HEK293 (cell line): Measurements from ENCODE around the gene CRK.

Experiments used
- CTCF ChIA-PET: fragments of 350-600 bp; formaldehyde crosslinking; extraction: SDS; loops from one replicate; lab custom pipeline; 2021; ENCODE audit warnings: antibody characterized with exemption; lab: Yijun Ruan, JAX
- POLR2A ChIA-PET: fragments of 300-600 bp; formaldehyde crosslinking; extraction: SDS; loops from one replicate; lab custom pipeline; 2020; ENCODE audit warnings: antibody characterized with exemption, inconsistent platforms; lab: Yijun Ruan, JAX
- H3K27ac ChIP-seq: fragments of 200-500 bp; sonication (Bioruptor generic); 2 replicates; pipeline ENCODE4 v1.5.1; 2014; ENCODE audit warnings: low read depth, low read length, control low read depth, inconsistent platforms; ENCODE audit errors: extremely low read depth
- H3K36me3 ChIP-seq, 2 experiments: fragments of 200-500 bp in 1 of 2; sonication (Bioruptor generic) in 1 of 2; 1 replicate in 1 of 2; 2 replicates in 1 of 2; pipeline ENCODE4 v1.5.1; 2014 to 2017; ENCODE audit warnings: inconsistent platforms in 2 of 2, low read length in 2 of 2; ENCODE audit not compliant: control insufficient read depth in 2 of 2, insufficient read depth in 1 of 2
- H3K4me1 ChIP-seq: fragments of 200-500 bp; sonication (Bioruptor generic); 2 replicates; pipeline ENCODE4 v1.5.1; 2014; ENCODE audit warnings: mild to moderate bottlenecking, low read length, inconsistent platforms; ENCODE audit not compliant: control insufficient read depth, insufficient read depth
- H3K4me3 ChIP-seq: 2 replicates; pipeline ENCODE4 v1.5.1; 2011; ENCODE audit warnings: low read depth, mild to moderate bottlenecking, control low read depth, low read length, moderate library complexity
- H3K9me3 ChIP-seq: fragments of 200-500 bp; sonication (Bioruptor generic); 2 replicates; pipeline ENCODE4 v1.5.1; 2014; ENCODE audit warnings: low read depth, low read length, inconsistent platforms; ENCODE audit not compliant: control insufficient read depth, insufficient read depth
- GLIS1 ChIP-seq: fragments of 450-650 bp; formaldehyde crosslinking; IDR thresholded peaks from 2 replicates; pipeline ENCODE4 v1.5.1; 2016; ENCODE audit warnings: missing biosample characterization, missing genetic modification characterization
- HOXD13 ChIP-seq: sonication (generic); formaldehyde crosslinking; IDR thresholded peaks from 2 replicates; pipeline ENCODE4 v1.8.0; 2022; ENCODE audit warnings: missing genetic modification reagents, borderline replicate concordance
- KLF10 ChIP-seq: fragments of 450-650 bp; IDR thresholded peaks from 2 replicates; pipeline ENCODE4 v1.5.1; 2018; ENCODE audit warnings: missing biosample characterization, mild to moderate bottlenecking, missing genetic modification characterization
- KLF16 ChIP-seq: fragments of 450-650 bp; formaldehyde crosslinking; IDR thresholded peaks from 2 replicates; pipeline ENCODE4 v1.5.1; 2017; ENCODE audit warnings: missing biosample characterization, missing genetic modification characterization
- KLF8 ChIP-seq: fragments of 450-650 bp; formaldehyde crosslinking; IDR thresholded peaks from 2 replicates; pipeline ENCODE4 v1.5.1; 2016; ENCODE audit warnings: missing biosample characterization, missing genetic modification characterization
- REPIN1 ChIP-seq: fragments of 450-650 bp; formaldehyde crosslinking; IDR thresholded peaks from 2 replicates; pipeline ENCODE4 v1.5.1; 2017; ENCODE audit warnings: missing biosample characterization, missing genetic modification characterization, low read depth
- ZBTB20 ChIP-seq: fragments of 450-650 bp; formaldehyde crosslinking; IDR thresholded peaks from 2 replicates; pipeline ENCODE4 v1.5.1; 2016; ENCODE audit warnings: missing biosample characterization, missing genetic modification characterization
- ZBTB48 ChIP-seq: fragments of 450-650 bp; formaldehyde crosslinking; IDR thresholded peaks from 2 replicates; pipeline ENCODE4 v1.5.1; 2016; ENCODE audit warnings: missing biosample characterization, missing genetic modification characterization
- ZIC2 ChIP-seq: fragments of 450-650 bp; formaldehyde crosslinking; IDR thresholded peaks from 2 replicates; pipeline ENCODE4 v1.5.1; 2016; ENCODE audit warnings: missing biosample characterization, missing genetic modification characterization
- ZNF132 ChIP-seq: fragments of 450-650 bp; formaldehyde crosslinking; IDR thresholded peaks from 2 replicates; pipeline ENCODE4 v1.5.1; 2017; ENCODE audit warnings: missing biosample characterization, missing genetic modification characterization, borderline replicate concordance
- ZNF18 ChIP-seq: fragments of 450-650 bp; formaldehyde crosslinking; IDR thresholded peaks from 2 replicates; pipeline ENCODE4 v1.5.1; 2016; ENCODE audit warnings: missing biosample characterization, missing genetic modification characterization
- ZNF214 ChIP-seq: fragments of 450-650 bp; formaldehyde crosslinking; IDR thresholded peaks from 2 replicates; pipeline ENCODE4 v1.5.1; 2017; ENCODE audit warnings: missing biosample characterization, mild to moderate bottlenecking, missing genetic modification characterization, borderline replicate concordance
- ZNF274 ChIP-seq, 2 experiments: fragments of 200-500 bp in 1 of 2; fragments of 450-650 bp in 1 of 2; sonication (Bioruptor generic) in 1 of 2; formaldehyde crosslinking in 1 of 2; IDR thresholded peaks; 2 replicates each; pipeline versions ENCODE4 v1.5.1 to v1.6.1; 2014 to 2016; ENCODE audit warnings: borderline replicate concordance in 1 of 2, inconsistent platforms in 1 of 2, low read length in 1 of 2, missing biosample characterization in 1 of 2, missing genetic modification characterization in 1 of 2
- ZNF341 ChIP-seq: fragments of 450-650 bp; formaldehyde crosslinking; IDR thresholded peaks from 2 replicates; pipeline ENCODE4; 2016; ENCODE audit warnings: low read depth, missing biosample characterization, missing genetic modification characterization
- ZNF433 ChIP-seq: fragments of 450-650 bp; formaldehyde crosslinking; IDR thresholded peaks from 2 replicates; pipeline ENCODE4 v1.5.1; 2016; ENCODE audit warnings: missing biosample characterization, missing genetic modification characterization, low read depth
- ZNF501 ChIP-seq: fragments of 450-650 bp; formaldehyde crosslinking; IDR thresholded peaks from 2 replicates; pipeline ENCODE4 v1.5.1; 2016; ENCODE audit warnings: missing biosample characterization, missing genetic modification characterization
- ZNF548 ChIP-seq: fragments of 450-650 bp; formaldehyde crosslinking; IDR thresholded peaks from 2 replicates; pipeline ENCODE4 v1.5.1; 2016; ENCODE audit warnings: missing biosample characterization, missing genetic modification characterization
- ZNF600 ChIP-seq: fragments of 450-650 bp; formaldehyde crosslinking; IDR thresholded peaks from 2 replicates; pipeline ENCODE4 v1.5.1; 2016; ENCODE audit warnings: missing biosample characterization, missing genetic modification characterization
- ZNF701 ChIP-seq: fragments of 450-650 bp; formaldehyde crosslinking; IDR thresholded peaks from 2 replicates; pipeline ENCODE4 v1.5.1; 2016; ENCODE audit warnings: missing biosample characterization, missing genetic modification characterization
- ZSCAN16 ChIP-seq: fragments of 450-650 bp; formaldehyde crosslinking; IDR thresholded peaks from 2 replicates; pipeline ENCODE4 v1.5.1; 2016; ENCODE audit warnings: missing biosample characterization, missing genetic modification characterization
- ZSCAN30 ChIP-seq: fragments of 450-650 bp; IDR thresholded peaks from 2 replicates; pipeline ENCODE4 v1.5.1; 2018; ENCODE audit warnings: missing biosample characterization, mild to moderate bottlenecking, missing genetic modification characterization, moderate library complexity
- TF ChIP-seq, protein P1 (sequence below): fragments of 450-650 bp; IDR thresholded peaks from 2 replicates; pipeline ENCODE4 v1.5.1; 2018; ENCODE audit warnings: missing biosample characterization, mild to moderate bottlenecking, missing genetic modification characterization
- TF ChIP-seq, protein P2 (sequence below): fragments of 450-650 bp; formaldehyde crosslinking; IDR thresholded peaks from 2 replicates; pipeline ENCODE4 v1.5.1; 2016; ENCODE audit warnings: missing biosample characterization, missing genetic modification characterization
- TF ChIP-seq, protein P3 (sequence below): IDR thresholded peaks from 2 replicates; pipeline ENCODE4 v1.6.1; 2011; ENCODE audit warnings: mild to moderate bottlenecking, low read depth, low read length, borderline replicate concordance
- TF ChIP-seq, protein P4 (sequence below): fragments of 450-650 bp; formaldehyde crosslinking; IDR thresholded peaks from 2 replicates; pipeline ENCODE4 v1.5.1; 2016; ENCODE audit warnings: missing biosample characterization, missing genetic modification characterization, low read depth
- TF ChIP-seq, protein P5 (sequence below): fragments of 450-650 bp; formaldehyde crosslinking; IDR thresholded peaks from 2 replicates; pipeline ENCODE4 v1.5.1; 2016; ENCODE audit warnings: missing biosample characterization, missing genetic modification characterization
- TF ChIP-seq, protein P6 (sequence below): fragments of 450-650 bp; IDR thresholded peaks from 2 replicates; pipeline ENCODE4 v1.5.1; 2018; ENCODE audit warnings: missing biosample characterization, missing genetic modification characterization

Gene CRK

DNA sequence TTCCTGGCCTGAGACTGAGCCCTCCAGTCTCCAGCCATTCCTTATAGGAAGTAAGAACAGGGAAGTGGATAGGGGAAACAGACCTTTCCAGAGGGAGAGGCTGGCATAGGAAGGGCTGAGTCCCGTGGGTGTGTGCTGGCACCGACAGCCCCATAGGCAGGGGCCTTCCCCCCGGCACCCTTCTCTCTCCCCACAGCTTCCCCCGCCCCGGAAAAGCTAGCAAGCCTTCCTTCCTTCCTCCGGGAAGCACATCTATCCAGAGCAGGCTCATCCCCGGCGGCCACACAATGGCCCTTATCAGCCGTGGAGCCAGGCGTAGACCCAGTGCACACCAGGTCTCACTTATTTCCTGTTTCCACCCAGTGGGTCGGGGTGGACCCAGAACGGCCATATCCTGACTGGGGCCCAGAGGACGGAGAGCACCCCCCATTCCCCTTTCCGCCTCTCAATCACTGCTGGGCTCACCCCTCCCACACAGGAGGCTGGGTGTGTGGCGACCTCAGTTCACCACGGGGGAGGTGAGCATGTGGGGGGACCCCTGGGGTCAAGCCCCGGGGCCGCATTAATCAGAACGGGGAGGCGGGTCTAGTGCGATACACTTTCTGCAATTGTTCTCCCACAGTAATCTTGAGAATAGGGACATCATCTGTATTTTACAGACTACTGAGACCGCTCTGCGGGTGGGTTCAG lies 37.4 kb upstream of the CRK start:
- H3K4me3 ChIP-seq = no peak overlapping the region
- peaks cover 3% of the 10 kb centered on the region; the same call in 1 of the 2 replicates for H3K4me1 ChIP-seq
- no peaks in the 10 kb centered on the region for H3K9me3 ChIP-seq
- no peak overlapping the region for H3K27ac ChIP-seq
- POLR2A ChIA-PET = interaction anchor here (1.2 kb wide), 1 partner anchor 35 kb away, joined by 3 read pairs; no protein-coding TSS in a partner anchor
- CTCF ChIA-PET = interaction anchor here (2.0 kb wide), 1 partner anchor 128 kb away, joined by 5 read pairs; no protein-coding TSS in a partner anchor
- peaks cover 0 to 41% of the 10 kb centered on the region in 2 experiments; a peak in 2 of 3 replicates for H3K36me3 ChIP-seq
- TF ChIP-seq, protein P1, sequence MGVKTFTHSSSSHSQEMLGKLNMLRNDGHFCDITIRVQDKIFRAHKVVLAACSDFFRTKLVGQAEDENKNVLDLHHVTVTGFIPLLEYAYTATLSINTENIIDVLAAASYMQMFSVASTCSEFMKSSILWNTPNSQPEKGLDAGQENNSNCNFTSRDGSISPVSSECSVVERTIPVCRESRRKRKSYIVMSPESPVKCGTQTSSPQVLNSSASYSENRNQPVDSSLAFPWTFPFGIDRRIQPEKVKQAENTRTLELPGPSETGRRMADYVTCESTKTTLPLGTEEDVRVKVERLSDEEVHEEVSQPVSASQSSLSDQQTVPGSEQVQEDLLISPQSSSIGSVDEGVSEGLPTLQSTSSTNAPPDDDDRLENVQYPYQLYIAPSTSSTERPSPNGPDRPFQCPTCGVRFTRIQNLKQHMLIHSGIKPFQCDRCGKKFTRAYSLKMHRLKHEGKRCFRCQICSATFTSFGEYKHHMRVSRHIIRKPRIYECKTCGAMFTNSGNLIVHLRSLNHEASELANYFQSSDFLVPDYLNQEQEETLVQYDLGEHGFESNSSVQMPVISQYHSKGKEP (tag by site-specific recombination) = no peak
- TF ChIP-seq, protein P2, sequence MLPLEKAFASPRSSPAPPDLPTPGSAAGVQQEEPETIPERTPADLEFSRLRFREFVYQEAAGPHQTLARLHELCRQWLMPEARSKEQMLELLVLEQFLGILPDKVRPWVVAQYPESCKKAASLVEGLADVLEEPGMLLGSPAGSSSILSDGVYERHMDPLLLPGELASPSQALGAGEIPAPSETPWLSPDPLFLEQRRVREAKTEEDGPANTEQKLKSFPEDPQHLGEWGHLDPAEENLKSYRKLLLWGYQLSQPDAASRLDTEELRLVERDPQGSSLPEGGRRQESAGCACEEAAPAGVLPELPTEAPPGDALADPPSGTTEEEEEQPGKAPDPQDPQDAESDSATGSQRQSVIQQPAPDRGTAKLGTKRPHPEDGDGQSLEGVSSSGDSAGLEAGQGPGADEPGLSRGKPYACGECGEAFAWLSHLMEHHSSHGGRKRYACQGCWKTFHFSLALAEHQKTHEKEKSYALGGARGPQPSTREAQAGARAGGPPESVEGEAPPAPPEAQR (tag by site-specific recombination) = no peak
- TF ChIP-seq ZNF433 (tag by site-specific recombination) (no peak), ZBTB20 (tag by site-specific recombination) (no peak), KLF10 (tag by site-specific recombination) (no peak), ZBTB48 (tag by site-specific recombination) (no peak), ZNF274 (IDR thresholded peaks at IDR 0.05; ENCODE audit: low read length) (no peak), ZNF274 (tag by site-specific recombination; IDR thresholded peaks at IDR 0.05; ENCODE audit: borderline replicate concordance) (no peak), KLF8 (no peak), ZNF132 (no peak), ZNF701 (tag by site-specific recombination) (no peak), GLIS1 (tag by site-specific recombination) (peak; percentile 29; the same call in 1 of the 2 replicates), ZNF214 (tag by site-specific recombination) (no peak), ZNF501 (tag by site-specific recombination) (no peak), ZNF18 (no peak), HOXD13 (CRISPR knock-in tag) (no peak), ZNF341 (tag by site-specific recombination) (no peak), KLF16 (tag by site-specific recombination) (no peak), ZNF548 (no peak), ZSCAN16 (tag by site-specific recombination) (no peak), REPIN1 (no peak), ZNF600 (0 out of 2 replicates have a peak, but pooled peaks have one; percentile 12), ZIC2 (tag by site-specific recombination) (peak; percentile 89), ZSCAN30 (tag by site-specific recombination) (no peak)
- TF ChIP-seq, protein P3, sequence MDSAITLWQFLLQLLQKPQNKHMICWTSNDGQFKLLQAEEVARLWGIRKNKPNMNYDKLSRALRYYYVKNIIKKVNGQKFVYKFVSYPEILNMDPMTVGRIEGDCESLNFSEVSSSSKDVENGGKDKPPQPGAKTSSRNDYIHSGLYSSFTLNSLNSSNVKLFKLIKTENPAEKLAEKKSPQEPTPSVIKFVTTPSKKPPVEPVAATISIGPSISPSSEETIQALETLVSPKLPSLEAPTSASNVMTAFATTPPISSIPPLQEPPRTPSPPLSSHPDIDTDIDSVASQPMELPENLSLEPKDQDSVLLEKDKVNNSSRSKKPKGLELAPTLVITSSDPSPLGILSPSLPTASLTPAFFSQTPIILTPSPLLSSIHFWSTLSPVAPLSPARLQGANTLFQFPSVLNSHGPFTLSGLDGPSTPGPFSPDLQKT = no peak
- TF ChIP-seq, protein P4, sequence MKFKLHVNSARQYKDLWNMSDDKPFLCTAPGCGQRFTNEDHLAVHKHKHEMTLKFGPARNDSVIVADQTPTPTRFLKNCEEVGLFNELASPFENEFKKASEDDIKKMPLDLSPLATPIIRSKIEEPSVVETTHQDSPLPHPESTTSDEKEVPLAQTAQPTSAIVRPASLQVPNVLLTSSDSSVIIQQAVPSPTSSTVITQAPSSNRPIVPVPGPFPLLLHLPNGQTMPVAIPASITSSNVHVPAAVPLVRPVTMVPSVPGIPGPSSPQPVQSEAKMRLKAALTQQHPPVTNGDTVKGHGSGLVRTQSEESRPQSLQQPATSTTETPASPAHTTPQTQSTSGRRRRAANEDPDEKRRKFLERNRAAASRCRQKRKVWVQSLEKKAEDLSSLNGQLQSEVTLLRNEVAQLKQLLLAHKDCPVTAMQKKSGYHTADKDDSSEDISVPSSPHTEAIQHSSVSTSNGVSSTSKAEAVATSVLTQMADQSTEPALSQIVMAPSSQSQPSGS (tag by site-specific recombination) = no peak
- TF ChIP-seq, protein P5, sequence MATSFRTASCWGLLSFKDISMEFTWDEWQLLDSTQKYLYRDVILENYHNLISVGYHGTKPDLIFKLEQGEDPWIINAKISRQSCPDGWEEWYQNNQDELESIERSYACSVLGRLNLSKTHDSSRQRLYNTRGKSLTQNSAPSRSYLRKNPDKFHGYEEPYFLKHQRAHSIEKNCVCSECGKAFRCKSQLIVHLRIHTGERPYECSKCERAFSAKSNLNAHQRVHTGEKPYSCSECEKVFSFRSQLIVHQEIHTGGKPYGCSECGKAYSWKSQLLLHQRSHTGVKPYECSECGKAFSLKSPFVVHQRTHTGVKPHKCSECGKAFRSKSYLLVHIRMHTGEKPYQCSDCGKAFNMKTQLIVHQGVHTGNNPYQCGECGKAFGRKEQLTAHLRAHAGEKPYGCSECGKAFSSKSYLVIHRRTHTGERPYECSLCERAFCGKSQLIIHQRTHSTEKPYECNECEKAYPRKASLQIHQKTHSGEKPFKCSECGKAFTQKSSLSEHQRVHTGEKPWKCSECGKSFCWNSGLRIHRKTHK (tag by site-specific recombination) = no peak
- TF ChIP-seq, protein P6, sequence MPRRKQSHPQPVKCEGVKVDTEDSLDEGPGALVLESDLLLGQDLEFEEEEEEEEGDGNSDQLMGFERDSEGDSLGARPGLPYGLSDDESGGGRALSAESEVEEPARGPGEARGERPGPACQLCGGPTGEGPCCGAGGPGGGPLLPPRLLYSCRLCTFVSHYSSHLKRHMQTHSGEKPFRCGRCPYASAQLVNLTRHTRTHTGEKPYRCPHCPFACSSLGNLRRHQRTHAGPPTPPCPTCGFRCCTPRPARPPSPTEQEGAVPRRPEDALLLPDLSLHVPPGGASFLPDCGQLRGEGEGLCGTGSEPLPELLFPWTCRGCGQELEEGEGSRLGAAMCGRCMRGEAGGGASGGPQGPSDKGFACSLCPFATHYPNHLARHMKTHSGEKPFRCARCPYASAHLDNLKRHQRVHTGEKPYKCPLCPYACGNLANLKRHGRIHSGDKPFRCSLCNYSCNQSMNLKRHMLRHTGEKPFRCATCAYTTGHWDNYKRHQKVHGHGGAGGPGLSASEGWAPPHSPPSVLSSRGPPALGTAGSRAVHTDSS (tag by site-specific recombination) = no peak
